HepG2 (cell line): ENCODE measurements around the gene VPS4B. TPM values are rescaled to one million over a fixed set of nuclear protein-coding genes. Genes with fewer than 3 reads are reported as not detected.
A peak's percentile ranks its signal among the peaks of the same experiment; 100 is the strongest.

ENCODE experiments used
- ARNT ChIP-seq: fragments of 450-650 bp; IDR thresholded peaks from 2 replicates; pipeline ENCODE4 v1.6.1; 2017
- IRF2 ChIP-seq: IDR thresholded peaks from 2 replicates; pipeline ENCODE4 v1.6.1; 2018; ENCODE audit warnings: missing genetic modification reagents, missing compliant biosample characterization
- KAT7 ChIP-seq: IDR thresholded peaks from 2 replicates; pipeline ENCODE4 v1.6.1; 2018; ENCODE audit warnings: borderline replicate concordance, missing compliant biosample characterization
- MTA3 ChIP-seq: sonication (generic); formaldehyde crosslinking; IDR thresholded peaks from 2 replicates; pipeline ENCODE4 v1.4.0; 2020; ENCODE audit warnings: missing genetic modification reagents
- RBFOX2 ChIP-seq: fragments of 200-400 bp; formaldehyde crosslinking; IDR thresholded peaks from 2 replicates; pipeline ENCODE4 v1.6.1; 2017; ENCODE audit warnings: low read depth, mild to moderate bottlenecking, low read length
- SRF ChIP-seq: IDR thresholded peaks from 2 replicates; pipeline ENCODE4 v1.6.1; 2011; ENCODE audit warnings: mild to moderate bottlenecking, low read depth, low read length, moderate library complexity
- ZC3H13 ChIP-seq: sonication (generic); formaldehyde crosslinking; IDR thresholded peaks from 2 replicates; pipeline ENCODE4 v1.8.1; 2023; ENCODE audit warnings: mild to moderate bottlenecking, missing genetic modification reagents, moderate library complexity
- ZNF124 ChIP-seq: sonication (generic); formaldehyde crosslinking; IDR thresholded peaks from 2 replicates; pipeline ENCODE4 v1.4.0; 2020; ENCODE audit warnings: missing genetic modification reagents
- ZNF263 ChIP-seq: sonication (generic); formaldehyde crosslinking; IDR thresholded peaks from 2 replicates; pipeline ENCODE4 v1.4.0; 2020; ENCODE audit warnings: missing genetic modification reagents
- ZNF292 ChIP-seq: sonication (generic); formaldehyde crosslinking; IDR thresholded peaks from 2 replicates; pipeline ENCODE4 v1.8.1; 2022; ENCODE audit warnings: mild to moderate bottlenecking, low read depth, missing genetic modification reagents, borderline replicate concordance
- ZNF33B ChIP-seq: sonication (generic); formaldehyde crosslinking; IDR thresholded peaks from 2 replicates; pipeline ENCODE4 v1.5.1; 2020; ENCODE audit warnings: mild to moderate bottlenecking, missing genetic modification reagents
- ZNF674 ChIP-seq: sonication (generic); formaldehyde crosslinking; IDR thresholded peaks from 2 replicates; pipeline ENCODE4 v1.5.0; 2020; ENCODE audit warnings: low read depth, mild to moderate bottlenecking, missing genetic modification reagents
- polyA plus RNA-seq, 8 experiments: library from polyadenylated mRNA; depleted of rRNA in 3 of 8; stranded (reverse) in 7 of 8; unstranded in 1 of 8; fragments of >200 nt; fragmentation: Illumina TruSeq in 4 of 8; extraction: Trizol in 4 of 8; gene quantifications; 2 replicates each; pipeline versions ENCODE4 v1.2.1 to v1.2.3, GENCODE V29; 2011 to 2016; ENCODE audit warnings: low read depth in 4 of 8, missing spikeins in 1 of 8, mixed read lengths in 1 of 8; ENCODE audit not compliant: insufficient read depth in 1 of 8
- total RNA-seq, 5 experiments: library from RNA; depleted of rRNA; stranded (reverse); fragments of >200 nt; fragmentation: Illumina TruSeq; extraction: Trizol; gene quantifications; 2 replicates each; pipeline ENCODE4 v1.2.3, GENCODE V29; 2016; ENCODE audit warnings: low read depth in 1 of 5
- TF ChIP-seq, protein P1 (sequence below): sonication (generic); formaldehyde crosslinking; IDR thresholded peaks from 2 replicates; pipeline ENCODE4 v1.9.0; 2021; ENCODE audit warnings: missing genetic modification reagents, borderline replicate concordance
- TF ChIP-seq, protein P2 (sequence below): sonication (generic); formaldehyde crosslinking; IDR thresholded peaks from 2 replicates; pipeline ENCODE4 v1.4.0; 2020; ENCODE audit warnings: missing genetic modification reagents
- TF ChIP-seq, protein P3 (sequence below): sonication (generic); formaldehyde crosslinking; IDR thresholded peaks from 2 replicates; pipeline ENCODE4 v1.5.1; 2020; ENCODE audit warnings: mild to moderate bottlenecking, missing genetic modification reagents
- TF ChIP-seq, protein P4 (sequence below): IDR thresholded peaks from 2 replicates; pipeline ENCODE4 v1.6.1; 2016
- TF ChIP-seq, protein P5 (sequence below): sonication (generic); formaldehyde crosslinking; IDR thresholded peaks from 2 replicates; pipeline ENCODE4 v1.4.0; 2020; ENCODE audit warnings: missing genetic modification reagents

The VPS4B gene
- total and polyA plus RNA-seq, 2 of the 13 experiments (the other 11 are each of a cell fraction or from before 2014, with no cell fraction given), result 12.8 to 25.9 TPM

DNA sequence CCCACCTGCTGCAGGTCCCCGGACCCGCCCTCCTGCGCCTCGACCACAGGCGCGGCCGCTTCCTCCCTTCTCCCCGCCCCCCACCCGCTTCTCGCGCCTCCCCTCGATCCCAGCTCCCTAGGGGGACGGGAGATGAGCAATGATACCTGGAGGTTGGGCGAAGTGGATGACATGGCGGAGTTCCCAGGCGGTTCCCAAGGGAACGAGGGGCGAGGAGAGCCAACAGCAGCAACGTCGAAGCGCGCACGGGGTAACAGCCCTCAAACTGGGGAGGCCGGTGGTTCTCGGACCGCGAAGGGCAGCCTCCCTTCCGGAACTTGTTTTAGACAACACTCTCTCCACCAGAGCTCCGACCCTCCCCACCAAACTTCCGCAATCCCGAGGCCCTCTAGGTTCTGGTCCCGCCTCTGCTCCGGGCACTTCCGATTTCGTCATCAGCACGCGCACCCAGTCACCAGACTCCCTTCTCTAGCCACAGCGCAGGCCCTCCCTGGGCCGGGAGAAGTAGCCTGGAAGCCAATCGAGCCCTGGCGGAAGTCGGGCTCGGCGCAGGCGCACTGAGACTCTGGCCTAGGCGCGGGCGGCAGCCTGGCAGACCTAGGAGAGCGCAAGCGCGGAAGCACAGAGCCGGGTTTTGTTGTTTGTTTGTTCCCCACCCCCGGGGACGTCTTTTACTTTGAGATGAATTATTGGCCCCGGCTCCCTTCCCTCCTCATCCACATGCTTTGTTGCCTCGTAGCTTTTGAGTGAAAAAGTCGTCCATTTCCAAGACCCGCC is at the start of gene VPS4B (continued):
- TF ChIP-seq, protein P1, sequence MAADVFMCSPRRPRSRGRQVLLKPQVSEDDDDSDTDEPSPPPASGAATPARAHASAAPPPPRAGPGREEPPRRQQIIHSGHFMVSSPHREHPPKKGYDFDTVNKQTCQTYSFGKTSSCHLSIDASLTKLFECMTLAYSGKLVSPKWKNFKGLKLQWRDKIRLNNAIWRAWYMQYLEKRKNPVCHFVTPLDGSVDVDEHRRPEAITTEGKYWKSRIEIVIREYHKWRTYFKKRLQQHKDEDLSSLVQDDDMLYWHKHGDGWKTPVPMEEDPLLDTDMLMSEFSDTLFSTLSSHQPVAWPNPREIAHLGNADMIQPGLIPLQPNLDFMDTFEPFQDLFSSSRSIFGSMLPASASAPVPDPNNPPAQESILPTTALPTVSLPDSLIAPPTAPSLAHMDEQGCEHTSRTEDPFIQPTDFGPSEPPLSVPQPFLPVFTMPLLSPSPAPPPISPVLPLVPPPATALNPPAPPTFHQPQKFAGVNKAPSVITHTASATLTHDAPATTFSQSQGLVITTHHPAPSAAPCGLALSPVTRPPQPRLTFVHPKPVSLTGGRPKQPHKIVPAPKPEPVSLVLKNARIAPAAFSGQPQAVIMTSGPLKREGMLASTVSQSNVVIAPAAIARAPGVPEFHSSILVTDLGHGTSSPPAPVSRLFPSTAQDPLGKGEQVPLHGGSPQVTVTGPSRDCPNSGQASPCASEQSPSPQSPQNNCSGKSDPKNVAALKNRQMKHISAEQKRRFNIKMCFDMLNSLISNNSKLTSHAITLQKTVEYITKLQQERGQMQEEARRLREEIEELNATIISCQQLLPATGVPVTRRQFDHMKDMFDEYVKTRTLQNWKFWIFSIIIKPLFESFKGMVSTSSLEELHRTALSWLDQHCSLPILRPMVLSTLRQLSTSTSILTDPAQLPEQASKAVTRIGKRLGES, result no peak
- TF ChIP-seq MTA3 (CRISPR knock-in tag), result no peak
- TF ChIP-seq, protein P2, sequence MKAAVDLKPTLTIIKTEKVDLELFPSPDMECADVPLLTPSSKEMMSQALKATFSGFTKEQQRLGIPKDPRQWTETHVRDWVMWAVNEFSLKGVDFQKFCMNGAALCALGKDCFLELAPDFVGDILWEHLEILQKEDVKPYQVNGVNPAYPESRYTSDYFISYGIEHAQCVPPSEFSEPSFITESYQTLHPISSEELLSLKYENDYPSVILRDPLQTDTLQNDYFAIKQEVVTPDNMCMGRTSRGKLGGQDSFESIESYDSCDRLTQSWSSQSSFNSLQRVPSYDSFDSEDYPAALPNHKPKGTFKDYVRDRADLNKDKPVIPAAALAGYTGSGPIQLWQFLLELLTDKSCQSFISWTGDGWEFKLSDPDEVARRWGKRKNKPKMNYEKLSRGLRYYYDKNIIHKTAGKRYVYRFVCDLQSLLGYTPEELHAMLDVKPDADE, result no peak
- no peak; the same call in 1 of the 2 replicates for TF ChIP-seq KAT7 (CRISPR knock-in tag)
- TF ChIP-seq, protein P3, sequence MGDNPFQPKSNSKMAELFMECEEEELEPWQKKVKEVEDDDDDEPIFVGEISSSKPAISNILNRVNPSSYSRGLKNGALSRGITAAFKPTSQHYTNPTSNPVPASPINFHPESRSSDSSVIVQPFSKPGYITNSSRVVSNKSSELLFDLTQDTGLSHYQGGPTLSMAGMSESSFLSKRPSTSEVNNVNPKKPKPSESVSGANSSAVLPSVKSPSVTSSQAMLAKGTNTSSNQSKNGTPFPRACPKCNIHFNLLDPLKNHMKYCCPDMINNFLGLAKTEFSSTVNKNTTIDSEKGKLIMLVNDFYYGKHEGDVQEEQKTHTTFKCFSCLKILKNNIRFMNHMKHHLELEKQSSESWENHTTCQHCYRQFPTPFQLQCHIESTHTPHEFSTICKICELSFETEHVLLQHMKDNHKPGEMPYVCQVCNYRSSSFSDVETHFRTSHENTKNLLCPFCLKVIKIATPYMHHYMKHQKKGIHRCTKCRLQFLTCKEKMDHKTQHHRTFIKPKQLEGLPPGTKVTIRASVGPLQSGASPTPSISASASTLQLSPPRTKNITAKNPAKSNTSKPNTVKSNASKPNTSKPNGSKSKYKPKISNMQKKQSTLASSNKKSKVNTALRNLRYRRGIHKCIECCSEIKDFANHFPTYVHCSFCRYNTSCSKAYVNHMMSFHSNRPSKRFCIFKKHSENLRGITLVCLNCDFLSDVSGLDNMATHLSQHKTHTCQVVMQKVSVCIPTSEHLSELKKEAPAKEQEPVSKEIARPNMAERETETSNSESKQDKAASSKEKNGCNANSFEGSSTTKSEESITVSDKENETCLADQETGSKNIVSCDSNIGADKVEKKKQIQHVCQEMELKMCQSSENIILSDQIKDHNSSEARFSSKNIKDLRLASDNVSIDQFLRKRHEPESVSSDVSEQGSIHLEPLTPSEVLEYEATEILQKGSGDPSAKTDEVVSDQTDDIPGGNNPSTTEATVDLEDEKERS (CRISPR knock-in tag), result peak; percentile 19; the same call in 1 of the 2 replicates
- no peak for TF ChIP-seq ZNF263 (CRISPR knock-in tag)
- TF ChIP-seq ARNT, result no peak
- TF ChIP-seq, protein P4, sequence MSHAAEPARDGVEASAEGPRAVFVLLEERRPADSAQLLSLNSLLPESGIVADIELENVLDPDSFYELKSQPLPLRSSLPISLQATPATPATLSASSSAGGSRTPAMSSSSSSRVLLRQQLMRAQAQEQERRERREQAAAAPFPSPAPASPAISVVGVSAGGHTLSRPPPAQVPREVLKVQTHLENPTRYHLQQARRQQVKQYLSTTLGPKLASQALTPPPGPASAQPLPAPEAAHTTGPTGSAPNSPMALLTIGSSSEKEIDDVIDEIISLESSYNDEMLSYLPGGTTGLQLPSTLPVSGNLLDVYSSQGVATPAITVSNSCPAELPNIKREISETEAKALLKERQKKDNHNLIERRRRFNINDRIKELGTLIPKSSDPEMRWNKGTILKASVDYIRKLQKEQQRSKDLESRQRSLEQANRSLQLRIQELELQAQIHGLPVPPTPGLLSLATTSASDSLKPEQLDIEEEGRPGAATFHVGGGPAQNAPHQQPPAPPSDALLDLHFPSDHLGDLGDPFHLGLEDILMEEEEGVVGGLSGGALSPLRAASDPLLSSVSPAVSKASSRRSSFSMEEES (CRISPR knock-in tag), result peak; percentile 85
- peak; percentile 92 for TF ChIP-seq RBFOX2
- TF ChIP-seq, protein P5, sequence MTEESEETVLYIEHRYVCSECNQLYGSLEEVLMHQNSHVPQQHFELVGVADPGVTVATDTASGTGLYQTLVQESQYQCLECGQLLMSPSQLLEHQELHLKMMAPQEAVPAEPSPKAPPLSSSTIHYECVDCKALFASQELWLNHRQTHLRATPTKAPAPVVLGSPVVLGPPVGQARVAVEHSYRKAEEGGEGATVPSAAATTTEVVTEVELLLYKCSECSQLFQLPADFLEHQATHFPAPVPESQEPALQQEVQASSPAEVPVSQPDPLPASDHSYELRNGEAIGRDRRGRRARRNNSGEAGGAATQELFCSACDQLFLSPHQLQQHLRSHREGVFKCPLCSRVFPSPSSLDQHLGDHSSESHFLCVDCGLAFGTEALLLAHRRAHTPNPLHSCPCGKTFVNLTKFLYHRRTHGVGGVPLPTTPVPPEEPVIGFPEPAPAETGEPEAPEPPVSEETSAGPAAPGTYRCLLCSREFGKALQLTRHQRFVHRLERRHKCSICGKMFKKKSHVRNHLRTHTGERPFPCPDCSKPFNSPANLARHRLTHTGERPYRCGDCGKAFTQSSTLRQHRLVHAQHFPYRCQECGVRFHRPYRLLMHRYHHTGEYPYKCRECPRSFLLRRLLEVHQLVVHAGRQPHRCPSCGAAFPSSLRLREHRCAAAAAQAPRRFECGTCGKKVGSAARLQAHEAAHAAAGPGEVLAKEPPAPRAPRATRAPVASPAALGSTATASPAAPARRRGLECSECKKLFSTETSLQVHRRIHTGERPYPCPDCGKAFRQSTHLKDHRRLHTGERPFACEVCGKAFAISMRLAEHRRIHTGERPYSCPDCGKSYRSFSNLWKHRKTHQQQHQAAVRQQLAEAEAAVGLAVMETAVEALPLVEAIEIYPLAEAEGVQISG, result peak; percentile 95
- TF ChIP-seq ZNF292 (CRISPR knock-in tag), result peak; percentile 50; the same call in 1 of the 2 replicates
- TF ChIP-seq IRF2 (CRISPR knock-in tag), result peak; percentile 90; the same call in 1 of the 2 replicates
- peak; percentile 60; the same call in 1 of the 2 replicates for TF ChIP-seq ZC3H13 (CRISPR knock-in tag)
- TF ChIP-seq ZNF33B (CRISPR knock-in tag), result peak; percentile 59; the same call in 1 of the 2 replicates
- no peak for TF ChIP-seq ZNF674 (CRISPR knock-in tag)
- TF ChIP-seq ZNF124, result no peak
- TF ChIP-seq SRF, result peak; percentile 60; the same call in 1 of the 2 replicates
